ENCODE results near the gene ZNFX1. TPM values are rescaled to one million over a fixed set of nuclear protein-coding genes. Genes with fewer than 3 reads are reported as not detected.
A peak's percentile ranks its signal among the peaks of the same experiment; 100 is the strongest.

Gene ZNFX1
- total and polyA plus RNA-seq, 9 of the 15 experiments (the other 6 are each of a cell fraction or from before 2014, with no cell fraction given) = 3.8 to 13.8 (median 10.3) TPM

GRCh38 chr20:49219091-49219923, 58.5 kb downstream of the ZNFX1 start, which contains the start of gene DDX27 (continued):
- TF ChIP-seq TCF3 (CRISPR knock-in tag; IDR thresholded peaks at IDR 0.05) = peak; percentile 8; the same call in 1 of the 2 replicates
- TF ChIP-seq NR4A1 (CRISPR knock-in tag; IDR thresholded peaks at IDR 0.05) = no peak
- no peak for TF ChIP-seq NR4A1 (tag; IDR thresholded peaks at IDR 0.05)
- no peak for TF ChIP-seq RUNX1 (IDR thresholded peaks at IDR 0.05; ENCODE audit: low read depth)
- no peak for TF ChIP-seq HLTF (IDR thresholded peaks at IDR 0.05)
- TF ChIP-seq RBM15 (IDR thresholded peaks at IDR 0.05; ENCODE audit: insufficient read depth, low read length) = no peak
- TF ChIP-seq CREB1 (IDR thresholded peaks at IDR 0.05) = peak; percentile 93
- TF ChIP-seq CREB1 (CRISPR knock-in tag; IDR thresholded peaks at IDR 0.05) = peak; percentile 95
- TF ChIP-seq, protein P1, sequence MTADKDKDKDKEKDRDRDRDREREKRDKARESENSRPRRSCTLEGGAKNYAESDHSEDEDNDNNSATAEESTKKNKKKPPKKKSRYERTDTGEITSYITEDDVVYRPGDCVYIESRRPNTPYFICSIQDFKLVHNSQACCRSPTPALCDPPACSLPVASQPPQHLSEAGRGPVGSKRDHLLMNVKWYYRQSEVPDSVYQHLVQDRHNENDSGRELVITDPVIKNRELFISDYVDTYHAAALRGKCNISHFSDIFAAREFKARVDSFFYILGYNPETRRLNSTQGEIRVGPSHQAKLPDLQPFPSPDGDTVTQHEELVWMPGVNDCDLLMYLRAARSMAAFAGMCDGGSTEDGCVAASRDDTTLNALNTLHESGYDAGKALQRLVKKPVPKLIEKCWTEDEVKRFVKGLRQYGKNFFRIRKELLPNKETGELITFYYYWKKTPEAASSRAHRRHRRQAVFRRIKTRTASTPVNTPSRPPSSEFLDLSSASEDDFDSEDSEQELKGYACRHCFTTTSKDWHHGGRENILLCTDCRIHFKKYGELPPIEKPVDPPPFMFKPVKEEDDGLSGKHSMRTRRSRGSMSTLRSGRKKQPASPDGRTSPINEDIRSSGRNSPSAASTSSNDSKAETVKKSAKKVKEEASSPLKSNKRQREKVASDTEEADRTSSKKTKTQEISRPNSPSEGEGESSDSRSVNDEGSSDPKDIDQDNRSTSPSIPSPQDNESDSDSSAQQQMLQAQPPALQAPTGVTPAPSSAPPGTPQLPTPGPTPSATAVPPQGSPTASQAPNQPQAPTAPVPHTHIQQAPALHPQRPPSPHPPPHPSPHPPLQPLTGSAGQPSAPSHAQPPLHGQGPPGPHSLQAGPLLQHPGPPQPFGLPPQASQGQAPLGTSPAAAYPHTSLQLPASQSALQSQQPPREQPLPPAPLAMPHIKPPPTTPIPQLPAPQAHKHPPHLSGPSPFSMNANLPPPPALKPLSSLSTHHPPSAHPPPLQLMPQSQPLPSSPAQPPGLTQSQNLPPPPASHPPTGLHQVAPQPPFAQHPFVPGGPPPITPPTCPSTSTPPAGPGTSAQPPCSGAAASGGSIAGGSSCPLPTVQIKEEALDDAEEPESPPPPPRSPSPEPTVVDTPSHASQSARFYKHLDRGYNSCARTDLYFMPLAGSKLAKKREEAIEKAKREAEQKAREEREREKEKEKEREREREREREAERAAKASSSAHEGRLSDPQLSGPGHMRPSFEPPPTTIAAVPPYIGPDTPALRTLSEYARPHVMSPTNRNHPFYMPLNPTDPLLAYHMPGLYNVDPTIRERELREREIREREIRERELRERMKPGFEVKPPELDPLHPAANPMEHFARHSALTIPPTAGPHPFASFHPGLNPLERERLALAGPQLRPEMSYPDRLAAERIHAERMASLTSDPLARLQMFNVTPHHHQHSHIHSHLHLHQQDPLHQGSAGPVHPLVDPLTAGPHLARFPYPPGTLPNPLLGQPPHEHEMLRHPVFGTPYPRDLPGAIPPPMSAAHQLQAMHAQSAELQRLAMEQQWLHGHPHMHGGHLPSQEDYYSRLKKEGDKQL (CRISPR knock-in tag; IDR thresholded peaks at IDR 0.05; ENCODE audit: borderline replicate concordance) = no peak
- no peak for TF ChIP-seq BRD4 (IDR thresholded peaks at IDR 0.05)
- TF ChIP-seq DMBX1 (CRISPR knock-in tag; IDR thresholded peaks at IDR 0.05; ENCODE audit: borderline replicate concordance) = no peak
- no peak for TF ChIP-seq CHD1 (IDR thresholded peaks at IDR 0.05; ENCODE audit: low read length)
- TF ChIP-seq ZMIZ1 (IDR thresholded peaks at IDR 0.05; ENCODE audit: low read depth in 2 of 2, low read length in 2 of 2) = no peak
- TF ChIP-seq SRSF1 (IDR thresholded peaks at IDR 0.05; ENCODE audit: low read depth, low read length) = no peak
- TF ChIP-seq MAFG (tag; conservative IDR thresholded peaks at IDR 0.05) = no peak
- 0 out of 4 replicates have a peak, but pooled peaks of 1 of the 2 experiments have one; percentile 31 for TF ChIP-seq FOXA3 (CRISPR knock-in tag; conservative IDR thresholded peaks at IDR 0.05 in 1 of 2, IDR thresholded peaks at IDR 0.05 in 1 of 2)
